Measurements from ENCODE around the gene SNX4.
"Not testable (repeated sequence)": the region's sequence is repeated elsewhere in the genome, so short reads cannot be mapped to it uniquely, and the experiment has no call there.

The SNX4 gene

GRCh38 chr3:125519678-125520562 lies at the start of gene SNX4:
SNX4 (minus strand) TSS chr3:125520202; CDS start chr3:125520172, 30 bp downstream.
- FAIRE-seq, result peak; percentile 6

- no peak for FAIRE-seq
Measured at GRCh38 chr3:125556314-125556713, 36.3 kb upstream of the SNX4 start.

GRCh38 chr3:125552401-125552800 lies 32.4 kb upstream of the SNX4 start:
- FAIRE-seq, result no peak

- no peak for FAIRE-seq
Measured at GRCh38 chr3:125528920-125529319, 8.9 kb upstream of the SNX4 start.

GRCh38 chr3:125525153-125525552 lies 5.2 kb upstream of the SNX4 start:
- no peak for FAIRE-seq

GRCh38 chr3:125520563-125520919 lies 539 bp upstream of the SNX4 start:
- FAIRE-seq, result not testable (repeated sequence)

GRCh38 chr3:125515421-125515820 lies 4.6 kb downstream of the SNX4 start:
- FAIRE-seq, result no peak

GRCh38 chr3:125513490-125514115 lies 6.4 kb downstream of the SNX4 start:
- FAIRE-seq, result no peak

GRCh38 chr3:125512135-125512920 lies 7.7 kb downstream of the SNX4 start:
- FAIRE-seq, result no peak

GRCh38 chr3:125511420-125512118 lies 8.4 kb downstream of the SNX4 start:
- no peak for FAIRE-seq

- no peak for FAIRE-seq
Measured at GRCh38 chr3:125507128-125507527, 12.9 kb downstream of the SNX4 start.

GRCh38 chr3:125498630-125499029 lies 21.4 kb downstream of the SNX4 start:
- peak; percentile 40 for FAIRE-seq

GRCh38 chr3:125496701-125497100 lies 23.3 kb downstream of the SNX4 start:
- no peak for FAIRE-seq

GRCh38 chr3:125482406-125482805 lies 37.6 kb downstream of the SNX4 start:
- FAIRE-seq, result no peak

- no peak for FAIRE-seq
Measured at GRCh38 chr3:125481786-125482185, 38.2 kb downstream of the SNX4 start.

- not testable (repeated sequence) for FAIRE-seq
Measured at GRCh38 chr3:125481375-125481759, 38.6 kb downstream of the SNX4 start.

GRCh38 chr3:125480656-125481374 lies 39.2 kb downstream of the SNX4 start:
- FAIRE-seq, result no peak

- FAIRE-seq, result no peak
Measured at GRCh38 chr3:125479091-125479490, 40.9 kb downstream of the SNX4 start.

- FAIRE-seq, result no peak
Measured at GRCh38 chr3:125478326-125478725, 41.7 kb downstream of the SNX4 start.

- no peak for FAIRE-seq
Measured at GRCh38 chr3:125477701-125478100, 42.3 kb downstream of the SNX4 start.

- FAIRE-seq, result no peak
Measured at GRCh38 chr3:125470671-125471070, 49.3 kb downstream of the SNX4 start.

GRCh38 chr3:125462722-125463299 lies 57.2 kb downstream of the SNX4 start:
- no peak for FAIRE-seq

Data from G401.6 (cell line).